Measurements from ENCODE around the gene RAB37. TPM values are rescaled to one million over a fixed set of nuclear protein-coding genes. Genes with fewer than 3 reads are reported as not detected.

RAB37 gene
- total and polyA plus RNA-seq, 2 of the 8 experiments (the other 6 are each of a cell fraction or from before 2014, with no cell fraction given) = 5.5 to 6.1 TPM

DNA sequence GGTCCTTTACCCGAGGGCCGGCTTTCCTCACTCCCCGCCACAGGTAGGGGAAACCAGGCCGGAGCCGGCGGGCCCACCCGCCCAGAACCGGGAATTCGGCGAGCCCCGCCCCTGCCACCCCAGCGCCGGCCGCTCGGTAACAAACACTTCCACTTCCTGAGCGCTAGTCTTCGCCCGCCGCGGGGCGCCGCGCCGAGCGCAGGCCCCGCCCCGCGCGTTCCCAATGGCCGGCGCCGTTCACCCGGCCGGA lies 11.1 kb downstream of the RAB37 start:
- Histone ChIP-seq H3K14ac (ENCODE audit: insufficient read length) (no peak overlapping the region), H4K8ac (ENCODE audit: extremely low read depth, insufficient read depth, low read length) (no peak overlapping the region), H3K4ac (replicated peaks; ENCODE audit: insufficient read length, low read depth, low read length) (no peak overlapping the region), H2AK5ac (ENCODE audit: low read depth, low read length) (no peak overlapping the region), H3K4me1 (replicated peaks in 1 of 4; ENCODE audit: control insufficient read depth in 3 of 4, insufficient read depth in 4 of 4, low read length in 3 of 4) (peaks cover 5 to 45% (median 25%) of the 10 kb centered on the region in 4 experiments), H2AFZ (ENCODE audit: low read length) (no peak overlapping the region), H3K4me3 (ENCODE audit: extremely low read depth in 1 of 4, insufficient read depth in 2 of 4, low read depth in 3 of 4, low read length in 4 of 4) (peak overlapping the region in 2 of 4 experiments; percentile 4 to 91; a peak in 4 of 8 replicates), H3K9me3 (ENCODE audit: insufficient read depth in 2 of 2, low read depth in 1 of 2, low read length in 1 of 2) (no peaks in the 10 kb centered on the region), H4K5ac (ENCODE audit: insufficient read length, low read depth, low read length) (no peak overlapping the region), H3K79me2 (ENCODE audit: control insufficient read depth in 1 of 2, insufficient read depth in 2 of 2, low read length in 2 of 2) (peaks cover 7 to 41% of the 10 kb centered on the region in 2 experiments; a peak in 3 of 4 replicates), H3K79me1 (ENCODE audit: low read depth, low read length) (peaks cover 15% of the 10 kb centered on the region), H3K4me2 (ENCODE audit: insufficient read depth in 1 of 2, low read depth in 2 of 2, low read length in 2 of 2) (peak overlapping the region in 1 of 2 experiments; percentile 79; a peak in 2 of 4 replicates), H3K9ac (replicated peaks in 1 of 4; ENCODE audit: extremely low read depth in 1 of 4, low read depth in 3 of 4, low read length in 3 of 4) (no peak overlapping the region), H3K18ac (ENCODE audit: extremely low read depth, low read length) (no peak overlapping the region; the same call in 1 of the 2 replicates), H3K23me2 (ENCODE audit: low read depth, low read length) (peaks cover 13% of the 10 kb centered on the region), H2BK120ac (replicated peaks; ENCODE audit: low read depth, low read length) (no peak overlapping the region), H2BK20ac (ENCODE audit: low read length) (no peak overlapping the region), H2BK15ac (ENCODE audit: low read length) (no peak overlapping the region), H4K91ac (replicated peaks; ENCODE audit: insufficient read length, low read length) (no peak overlapping the region), H3K56ac (replicated peaks; ENCODE audit: insufficient read length, low read depth, low read length) (no peak overlapping the region), H3K27ac (ENCODE audit: low read depth, low read length) (no peak overlapping the region), H3K36me3 (ENCODE audit: control insufficient read depth in 2 of 4, insufficient read depth in 4 of 4, low read length in 3 of 4) (peaks cover 0 to 4% (median 0%) of the 10 kb centered on the region in 4 experiments; a peak in 1 of 8 replicates), H3K23ac (ENCODE audit: insufficient read length) (no peak overlapping the region), H2BK12ac (ENCODE audit: low read depth, low read length) (no peak overlapping the region), H2BK5ac (ENCODE audit: low read depth, low read length) (no peak overlapping the region), H3K27me3 (replicated peaks in 1 of 4; ENCODE audit: control insufficient read depth in 3 of 4, extremely low read depth in 1 of 4, insufficient read depth in 3 of 4, low read length in 3 of 4) (no peaks in the 10 kb centered on the region), H4K20me1 (replicated peaks in 1 of 2; ENCODE audit: control insufficient read depth in 1 of 2, insufficient read depth in 2 of 2, low read length in 2 of 2) (peaks cover 19 to 26% of the 10 kb centered on the region in 2 experiments)
- ChIA-PET CTCF (ENCODE audit: partially characterized antibody) (interaction anchor here (4.5 to 4.7 kb wide), 3 partner anchors 11 to 116 kb away, joined by 68 to 388 read pairs (median 170); partner anchors contain the start of gene NAT9), POLR2A (ENCODE audit: partially characterized antibody) (interaction anchor here (0.7 to 9.3 kb wide), 5 partner anchors 11 to 1831 kb away, joined by 3 to 60 read pairs (median 32); partner anchors contain the start of genes NAT9 and RAB37)
- FAIRE-seq (no peak), DNase-seq (ENCODE audit: low read depth in 1 of 2, low spot score in 2 of 2) (peak in 1 of 2 experiments; percentile 64)
- WGBS, 2 experiments (ENCODE audit: extremely low coverage in 1 of 2, insufficient coverage in 1 of 2, insufficient read length in 1 of 2, insufficient replicate concordance in 2 of 2, low coverage in 1 of 2, low lambda C conversion rate in 2 of 2, missing lambda C conversion rate in 1 of 2) = no CpG with 5 or more reads among the region's 34 CpGs
- TF ChIP-seq NANOG (IDR thresholded peaks at IDR 0.05; ENCODE audit: insufficient read depth, low read depth, low read length, poor library complexity, severe bottlenecking) (no peak), GTF2F1 (IDR thresholded peaks at IDR 0.05; ENCODE audit: borderline replicate concordance, low read depth, low read length) (no peak), BRCA1 (IDR thresholded peaks at IDR 0.05; ENCODE audit: low read depth, low read length) (no peak), BACH1 (IDR thresholded peaks at IDR 0.05; ENCODE audit: low read length) (peak; percentile 35; the same call in 1 of the 2 replicates), POLR2A (IDR thresholded peaks at IDR 0.05; ENCODE audit: control extremely low read depth in 1 of 2, low read depth in 2 of 2, low read length in 2 of 2) (no peak), JUND (IDR thresholded peaks at IDR 0.05; ENCODE audit: low read length) (no peak), RNF2 (IDR thresholded peaks at IDR 0.05; ENCODE audit: borderline replicate concordance, low read depth, low read length, missing control alignments, poor library complexity, severe bottlenecking) (no peak), ASH2L (IDR thresholded peaks at IDR 0.05; ENCODE audit: low read length) (peak; percentile 54), POU5F1 (IDR thresholded peaks at IDR 0.05; ENCODE audit: low read depth, low read length) (no peak), KDM1A (IDR thresholded peaks at IDR 0.05; ENCODE audit: borderline replicate concordance, low read length) (peak; percentile 60; the same call in 1 of the 2 replicates), TCF12 (IDR thresholded peaks at IDR 0.05; ENCODE audit: low read depth, low read length) (0 out of 2 replicates have a peak, but pooled peaks have one; percentile 8), SP1 (IDR thresholded peaks at IDR 0.05; ENCODE audit: low read depth, low read length) (no peak)
- TF ChIP-seq, protein P1, sequence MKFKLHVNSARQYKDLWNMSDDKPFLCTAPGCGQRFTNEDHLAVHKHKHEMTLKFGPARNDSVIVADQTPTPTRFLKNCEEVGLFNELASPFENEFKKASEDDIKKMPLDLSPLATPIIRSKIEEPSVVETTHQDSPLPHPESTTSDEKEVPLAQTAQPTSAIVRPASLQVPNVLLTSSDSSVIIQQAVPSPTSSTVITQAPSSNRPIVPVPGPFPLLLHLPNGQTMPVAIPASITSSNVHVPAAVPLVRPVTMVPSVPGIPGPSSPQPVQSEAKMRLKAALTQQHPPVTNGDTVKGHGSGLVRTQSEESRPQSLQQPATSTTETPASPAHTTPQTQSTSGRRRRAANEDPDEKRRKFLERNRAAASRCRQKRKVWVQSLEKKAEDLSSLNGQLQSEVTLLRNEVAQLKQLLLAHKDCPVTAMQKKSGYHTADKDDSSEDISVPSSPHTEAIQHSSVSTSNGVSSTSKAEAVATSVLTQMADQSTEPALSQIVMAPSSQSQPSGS (IDR thresholded peaks at IDR 0.05; ENCODE audit: low read length) = no peak

All from H1 (cell line).